Amygdala (tissue), 56 donors: ENCODE measurements around the gene COL23A1.
A peak's percentile ranks its signal among the peaks of the same experiment; 100 is the strongest.

Experiments used
- DNase-seq, 56 donors: peaks; one replicate each; lab custom pipeline; 2025; lab: John Stamatoyannopoulos, UW

Gene COL23A1

DNA sequence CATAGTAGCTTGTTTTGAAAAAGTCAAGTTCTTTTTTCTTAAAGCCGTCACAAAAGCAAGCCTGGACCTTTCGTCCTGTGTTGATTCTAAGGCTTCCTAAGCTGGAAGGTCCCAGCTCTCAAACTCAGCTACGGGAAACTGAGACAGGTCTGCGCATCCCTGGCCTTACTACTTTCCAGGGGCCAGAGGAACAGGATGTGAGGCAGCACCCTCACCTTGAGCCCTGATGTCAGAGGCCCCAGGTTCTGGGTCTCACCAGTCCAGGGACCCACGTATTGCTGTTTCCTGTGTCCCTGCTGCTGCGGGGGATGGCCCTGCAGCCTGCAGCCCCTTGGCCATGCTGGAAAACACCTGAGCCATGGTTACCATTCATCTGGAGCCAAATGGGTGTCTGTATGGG, 123.9 kb downstream of the COL23A1 start:
- DNase-seq = no peak

DNA sequence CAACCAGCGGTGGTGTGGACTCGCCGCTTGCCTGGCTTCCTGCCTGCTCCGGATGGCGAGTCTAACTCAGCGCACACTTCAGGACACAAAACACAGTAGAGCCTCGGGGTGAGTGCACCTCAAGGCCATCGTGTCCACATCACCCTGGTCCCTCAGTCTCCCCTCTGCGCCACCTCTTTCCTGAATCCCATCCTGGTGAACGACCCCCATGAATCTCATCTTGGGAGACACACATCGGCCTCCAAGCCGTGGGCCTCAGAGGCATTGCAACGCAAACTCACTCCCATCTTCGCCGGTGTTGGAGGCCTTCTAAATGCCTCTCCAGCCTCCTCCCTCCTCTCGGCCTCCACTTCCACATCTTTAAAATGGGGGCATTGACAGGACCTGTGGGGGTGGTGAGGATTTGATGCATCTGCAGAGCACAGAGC, 124.3 kb downstream of the COL23A1 start:
- no peak for DNase-seq

DNA sequence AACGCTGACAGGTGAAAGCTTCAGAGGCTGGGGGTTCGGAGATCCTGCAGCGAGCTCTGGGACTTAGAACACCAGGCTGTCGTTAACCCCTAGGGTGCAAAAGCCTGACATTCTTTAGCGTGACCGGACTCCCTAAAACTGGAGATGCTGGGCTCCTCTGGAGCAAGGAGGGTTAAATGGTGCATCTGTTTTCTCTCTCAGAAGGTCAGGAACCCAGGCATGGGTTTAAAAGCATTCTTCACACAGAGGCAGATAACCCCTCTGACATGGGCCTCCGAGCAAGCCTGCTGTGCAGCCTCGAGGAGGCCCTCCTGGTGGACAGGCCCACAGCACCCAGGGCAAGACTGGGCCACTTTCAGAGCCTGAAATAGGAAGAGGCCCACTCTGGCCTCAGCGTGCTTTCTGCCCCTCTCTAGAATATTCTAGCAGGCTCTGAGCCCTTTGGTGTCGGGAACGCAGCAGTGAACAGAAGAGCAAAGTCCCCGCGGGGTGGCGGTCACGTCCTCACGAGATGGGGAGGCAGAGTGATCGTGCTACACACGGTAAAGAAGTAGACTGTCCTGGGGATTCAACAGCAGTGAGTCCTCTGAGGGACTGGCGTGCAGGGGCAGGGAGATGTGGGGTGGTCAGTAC, 124.8 kb downstream of the COL23A1 start:
- no peak for DNase-seq

DNA sequence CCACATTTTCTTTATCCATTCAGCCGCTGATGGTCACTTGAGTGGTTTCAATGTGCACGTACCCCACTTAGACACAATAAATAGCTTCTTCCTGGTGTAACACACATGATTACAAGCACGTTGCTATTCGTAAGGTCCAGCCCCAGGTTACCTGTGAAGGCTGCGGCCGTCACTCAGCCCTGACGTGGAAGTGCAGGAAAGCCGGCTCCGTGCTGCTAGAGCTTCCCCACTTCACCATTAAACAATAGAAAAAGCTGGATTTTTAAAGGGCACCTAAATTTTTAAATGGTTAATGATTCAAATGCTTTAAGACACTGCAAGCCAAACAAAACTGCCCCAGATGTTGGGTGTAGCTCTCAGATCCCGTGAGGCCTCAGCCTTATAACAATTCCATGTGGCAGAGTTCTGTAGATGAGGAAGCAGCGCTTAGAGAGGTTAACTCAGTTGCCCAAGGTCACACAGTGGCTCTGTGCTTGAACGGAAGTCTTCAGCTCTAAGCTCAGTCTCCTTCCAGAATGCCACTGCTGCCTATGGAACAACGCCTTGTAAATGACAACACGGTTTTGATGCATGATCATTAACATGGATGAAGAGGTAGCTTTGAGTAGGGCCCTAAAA, 125.7 kb downstream of the COL23A1 start:
- no peak for DNase-seq

DNA sequence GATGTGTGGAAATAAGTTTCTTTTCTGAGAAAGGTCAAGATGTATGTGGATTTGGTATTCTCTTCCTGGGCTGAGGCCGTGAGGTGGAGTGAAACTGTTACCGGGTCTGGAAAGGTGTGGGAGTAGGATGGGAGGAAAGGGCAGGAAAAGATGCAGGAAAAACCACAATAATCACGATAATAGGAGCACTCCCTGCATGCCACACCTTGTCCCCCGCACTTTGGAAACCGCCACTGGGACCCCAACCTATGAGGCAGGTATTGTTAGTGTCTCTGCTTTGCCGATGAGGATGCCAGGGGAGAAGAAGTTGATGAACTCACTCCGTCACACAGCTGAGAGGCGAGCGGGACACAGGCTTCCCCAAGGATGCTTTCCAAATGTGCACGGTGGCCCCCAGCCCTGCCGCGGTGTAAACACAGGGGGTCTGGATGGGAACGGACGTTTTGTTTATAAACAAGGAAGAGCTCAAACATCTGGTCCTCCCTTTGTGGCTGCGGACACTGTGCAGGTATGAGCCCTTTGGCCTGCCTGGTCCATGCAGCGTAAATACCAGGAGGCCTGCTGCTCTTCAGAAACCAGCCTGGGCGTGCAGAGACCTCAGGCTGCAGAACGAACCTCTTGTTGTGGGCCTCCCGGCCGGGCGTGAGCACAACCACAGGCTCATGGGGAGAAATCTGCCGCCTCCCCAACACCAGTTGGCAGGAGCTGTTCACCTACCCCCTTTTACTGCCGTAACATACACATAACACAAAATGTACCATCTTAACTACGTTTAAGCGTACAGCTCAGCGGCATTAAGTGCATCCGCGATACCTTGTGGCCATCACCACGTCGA, 126.7 kb downstream of the COL23A1 start:
- no peak for DNase-seq

DNA sequence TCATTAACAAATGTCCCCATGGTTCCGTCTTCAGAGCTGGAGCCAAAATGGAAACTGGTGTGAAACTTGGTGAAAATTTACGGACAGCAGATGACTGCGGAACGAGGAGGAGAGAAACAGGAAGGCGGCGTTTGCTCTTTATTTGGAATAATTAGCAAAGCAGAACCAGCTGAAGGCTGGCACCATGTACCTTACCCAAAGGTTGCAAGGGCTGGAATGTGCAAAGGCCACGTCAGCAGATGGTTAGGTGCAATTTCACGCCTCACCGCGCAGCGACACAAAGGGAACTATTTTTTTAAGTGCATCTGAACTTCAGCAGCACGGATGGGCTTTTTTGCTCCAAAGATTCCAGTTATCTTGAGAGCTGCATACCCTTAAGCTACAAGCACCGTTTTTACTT, 127.4 kb downstream of the COL23A1 start:
- no peak for DNase-seq

DNA sequence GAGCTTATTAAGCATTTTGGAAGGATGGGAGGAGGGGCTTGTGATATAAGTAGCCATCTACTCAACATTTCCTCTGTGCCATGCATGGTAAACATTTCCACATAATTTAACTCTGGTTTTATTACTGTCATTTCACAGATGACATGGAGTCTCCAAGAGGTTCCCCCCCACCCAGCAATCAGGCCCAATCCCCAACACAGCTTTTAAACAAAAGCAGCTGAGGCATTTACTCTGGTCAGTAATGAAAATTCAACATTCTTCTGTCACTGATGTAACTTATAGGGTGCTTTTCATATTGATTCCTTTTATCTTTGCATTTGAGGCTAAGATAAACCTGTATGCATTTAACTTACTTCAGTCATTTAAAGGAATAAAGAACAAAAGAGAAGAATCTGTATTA, 128.1 kb downstream of the COL23A1 start:
- no peak for DNase-seq

DNA sequence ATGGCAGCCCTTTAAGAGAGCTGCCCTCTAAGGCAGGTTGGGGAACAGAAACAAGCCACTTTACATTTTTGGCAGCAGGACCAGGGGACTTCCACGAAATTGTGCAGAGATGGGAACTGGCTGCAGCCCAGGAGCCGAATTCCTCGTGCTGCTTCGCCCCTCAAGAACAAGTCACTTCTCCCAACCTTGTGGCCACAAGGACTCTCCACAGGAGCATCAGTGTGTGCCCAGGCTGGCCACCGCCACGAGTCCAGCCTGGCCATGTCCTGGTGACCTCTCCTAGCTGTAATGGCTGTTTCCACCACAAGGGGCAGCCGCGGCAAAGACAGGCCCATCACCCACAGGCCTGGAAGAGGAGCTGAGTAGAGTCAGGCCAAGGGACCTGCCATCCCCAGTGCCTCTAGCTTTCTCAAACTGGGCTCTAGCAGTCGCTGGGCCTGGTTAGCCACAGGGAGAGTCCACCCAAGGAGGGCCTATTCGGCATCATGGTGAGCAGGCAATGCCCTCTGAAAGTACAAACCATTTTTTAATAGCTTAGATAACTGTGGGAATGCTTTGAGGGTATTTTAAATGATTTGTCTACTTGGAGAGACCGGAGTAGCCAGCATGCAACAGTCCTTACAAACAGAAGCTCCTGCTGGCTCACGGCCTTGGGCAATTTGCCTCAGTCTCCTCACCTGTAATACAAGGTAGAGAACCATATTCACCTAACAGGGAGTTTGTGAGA, 129.0 kb downstream of the COL23A1 start:
- DNase-seq = peak in 45 of 56 donors; percentile 11 to 80 (median 49)

DNA sequence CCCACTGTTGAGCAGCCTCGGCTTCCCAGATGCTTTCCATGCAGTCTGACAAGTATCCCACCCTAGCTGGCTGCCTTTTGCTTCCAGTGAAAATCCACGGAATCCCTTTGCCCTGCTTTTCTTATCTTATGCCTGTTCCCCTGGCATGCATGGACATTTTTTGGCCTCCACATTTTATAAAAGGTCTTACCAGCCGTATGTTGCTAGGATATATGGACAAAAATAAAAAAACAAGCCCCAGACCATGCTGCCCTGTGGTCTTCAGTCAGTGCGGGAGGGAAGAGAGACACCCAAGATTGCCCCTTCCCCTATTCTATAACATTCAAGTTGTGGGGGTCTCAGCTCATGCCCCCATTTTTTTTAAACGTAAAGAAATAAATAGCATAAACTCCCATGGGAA, 129.6 kb downstream of the COL23A1 start:
- DNase-seq = no peak

DNA sequence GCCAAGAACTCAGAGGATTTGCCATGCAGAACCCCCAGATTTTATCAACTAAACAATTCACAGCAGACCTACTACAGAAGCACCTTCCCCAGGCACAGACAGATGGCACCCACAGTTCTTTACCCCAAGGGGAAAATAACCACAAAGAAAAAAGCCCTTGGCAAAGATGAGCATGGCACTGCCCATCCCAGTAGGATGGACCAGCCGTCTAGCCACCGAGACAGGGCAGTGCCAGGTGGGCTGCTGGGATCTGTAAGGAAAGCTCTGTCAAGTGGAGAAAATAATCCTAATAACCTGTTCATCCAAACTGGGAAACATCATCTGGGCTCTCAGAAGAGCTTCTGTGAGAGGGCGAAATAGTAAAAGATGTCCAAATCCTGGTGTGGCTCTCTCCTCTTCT, 130.0 kb downstream of the COL23A1 start:
- no peak for DNase-seq

DNA sequence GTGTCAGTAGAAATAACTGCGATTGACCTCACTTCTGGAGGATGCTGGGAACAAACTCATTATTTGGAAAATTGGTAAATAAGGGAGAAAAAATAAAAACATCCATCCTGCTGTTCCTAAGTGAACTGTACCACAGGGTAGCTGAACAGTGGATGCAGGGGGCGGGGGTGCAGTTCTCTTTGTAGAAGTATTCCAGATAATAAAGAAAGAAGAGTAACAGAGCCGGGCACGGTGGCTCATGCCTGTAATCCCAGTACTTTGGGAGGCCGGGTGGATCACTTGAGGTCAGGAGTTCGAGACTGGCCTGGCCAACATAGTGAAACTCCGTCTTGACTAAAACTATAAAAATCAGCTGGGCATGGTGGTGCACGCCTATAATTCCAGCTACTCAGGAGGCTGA, 132.1 kb downstream of the COL23A1 start:
- no peak for DNase-seq

DNA sequence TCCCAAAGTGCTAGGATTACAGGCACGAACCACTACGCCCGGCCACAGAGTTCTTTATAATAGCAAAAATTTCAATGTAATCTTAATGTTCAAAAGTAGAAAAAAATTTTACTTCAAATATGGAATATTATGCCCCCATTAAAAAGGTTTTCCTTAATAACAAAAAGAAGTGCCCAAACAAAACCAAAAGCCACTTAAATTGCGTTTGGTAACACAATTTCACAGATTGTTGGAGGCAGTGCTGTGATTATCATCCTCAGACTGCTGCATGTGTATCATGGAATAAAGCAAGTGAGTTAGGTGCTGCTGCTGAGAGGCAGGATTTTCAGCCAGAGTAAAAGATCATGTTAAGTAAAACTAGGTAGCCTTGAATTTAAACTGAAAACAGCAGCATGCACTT, 132.7 kb downstream of the COL23A1 start:
- no peak for DNase-seq

DNA sequence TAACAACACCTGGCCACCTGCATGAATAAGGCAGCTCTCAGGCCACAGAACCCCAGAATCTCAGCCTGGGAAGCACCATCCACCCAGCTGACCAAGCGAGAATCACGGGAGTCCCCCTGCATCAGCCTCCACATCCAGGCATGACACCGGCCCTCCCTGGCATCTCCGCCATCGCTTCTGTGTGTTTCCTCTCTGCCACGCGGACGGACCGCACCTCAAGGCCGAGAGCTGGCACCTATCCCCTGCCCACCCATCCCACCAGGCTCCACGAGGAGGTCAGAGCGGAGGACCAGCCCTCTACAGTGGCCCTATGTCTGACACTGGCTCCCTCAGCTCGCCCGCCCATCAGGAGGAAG, 134.7 kb downstream of the COL23A1 start:
- no peak for DNase-seq

DNA sequence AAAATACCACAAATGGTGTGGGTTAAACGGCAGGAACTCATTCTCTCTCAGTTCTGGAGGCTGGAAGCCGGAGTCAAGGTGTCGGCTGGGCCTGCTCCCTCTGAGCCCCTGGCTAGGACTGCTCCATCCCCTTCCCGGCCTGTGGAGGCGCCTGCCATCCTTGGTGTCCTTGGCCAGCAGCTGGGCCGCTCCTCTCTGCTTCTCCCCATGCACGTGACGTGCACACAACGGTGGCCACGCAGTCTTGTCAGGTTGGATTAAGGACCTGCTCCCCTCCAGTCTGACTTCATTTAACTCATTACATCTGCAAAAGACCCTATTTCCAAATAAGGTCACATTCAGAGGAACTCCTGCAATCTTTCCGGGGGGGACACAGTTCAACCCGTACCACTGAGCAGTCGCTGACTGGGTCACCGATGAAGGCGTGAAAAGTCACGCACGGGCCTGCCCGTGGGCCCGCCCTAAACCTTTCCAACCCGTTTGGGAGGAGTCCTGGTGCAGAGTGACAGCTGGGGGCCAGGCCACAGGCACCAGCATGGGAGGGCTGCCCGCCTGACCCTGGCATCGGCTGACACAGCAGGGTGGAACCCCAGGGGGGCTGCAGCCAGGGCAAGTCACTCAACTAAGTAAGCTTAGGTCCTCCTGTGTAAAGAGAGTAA, 135.2 kb downstream of the COL23A1 start:
- DNase-seq = no peak

DNA sequence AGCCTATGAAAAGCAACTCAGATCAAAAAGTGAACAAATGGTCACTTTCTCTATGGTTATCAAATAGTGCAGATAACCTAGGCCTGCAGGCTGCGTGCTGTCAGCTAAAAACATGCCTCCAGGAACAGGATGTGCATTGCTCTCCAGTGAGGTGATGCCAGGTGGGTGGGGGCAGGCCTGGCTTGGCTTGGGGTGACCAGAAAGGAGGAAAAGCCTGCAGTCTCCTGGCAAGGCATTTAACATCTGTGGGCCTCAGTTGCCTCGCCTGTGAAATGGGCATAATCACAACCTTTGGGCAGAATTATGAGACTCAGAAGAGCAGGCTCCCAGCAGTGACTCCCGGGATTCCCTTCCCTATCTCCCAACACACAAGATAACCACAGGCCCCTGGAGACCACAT, 135.9 kb downstream of the COL23A1 start:
- DNase-seq = no peak

DNA sequence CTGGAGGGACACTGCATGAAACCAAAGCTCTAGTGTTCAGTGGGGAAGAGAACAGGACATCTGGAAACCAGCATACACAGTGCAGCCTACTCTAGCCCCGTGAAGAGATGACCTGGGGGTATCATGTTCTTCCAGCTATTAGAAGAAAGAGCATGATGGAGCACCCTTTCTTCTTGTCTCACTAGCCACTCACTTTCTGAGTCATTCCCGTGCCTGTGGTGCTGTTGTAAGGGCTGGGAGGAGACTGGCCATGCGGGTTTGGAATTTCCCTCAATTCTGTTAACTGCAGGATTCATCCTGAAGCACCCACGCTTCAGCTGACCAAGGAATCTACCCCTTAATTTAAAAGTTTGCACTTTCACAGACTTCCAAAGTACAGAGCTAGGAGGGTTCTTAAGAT, 137.0 kb downstream of the COL23A1 start:
- DNase-seq = no peak

DNA sequence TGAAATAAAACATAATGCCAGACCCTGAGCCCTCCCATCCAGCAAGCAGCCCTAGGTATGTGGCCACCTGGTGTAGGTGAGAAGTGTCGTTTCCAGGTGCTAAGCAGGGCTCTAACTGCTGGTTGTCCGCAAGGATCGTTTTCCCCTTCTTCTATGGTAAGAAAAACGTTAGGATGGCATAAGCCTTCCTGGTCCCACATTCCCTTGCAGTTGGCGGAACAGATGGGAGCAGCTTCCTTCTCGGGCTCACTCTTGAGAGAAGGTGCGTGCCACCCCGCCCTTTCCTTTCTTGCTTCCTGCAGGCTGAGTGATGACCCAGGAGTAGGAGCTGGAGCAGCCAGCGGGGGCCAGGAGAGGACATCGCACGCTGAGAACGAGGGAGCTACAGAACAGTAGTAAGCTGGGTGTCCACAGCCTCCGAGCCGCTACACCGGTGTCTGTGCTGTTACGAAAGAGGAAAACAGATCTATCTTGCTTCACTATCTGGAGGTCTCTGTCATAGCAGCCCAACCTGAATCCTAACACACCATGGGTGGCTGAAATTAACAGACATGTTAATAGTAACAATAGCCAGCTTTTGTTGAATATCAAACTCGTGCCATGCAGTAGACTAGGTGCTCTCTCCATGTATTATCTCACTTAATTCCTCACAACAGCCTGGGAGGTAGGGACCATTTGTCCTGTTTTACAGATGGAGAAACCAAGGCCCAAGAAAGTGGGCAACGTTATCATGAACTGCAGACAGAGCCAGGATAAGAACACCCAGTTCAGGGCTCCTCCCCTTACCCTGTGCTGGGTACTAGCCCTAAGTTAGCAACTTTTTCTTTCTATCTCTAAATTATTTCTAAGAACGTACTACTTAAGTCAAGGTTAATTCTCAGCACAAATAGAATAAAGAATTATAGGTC, 139.8 kb downstream of the COL23A1 start:
- DNase-seq = no peak

DNA sequence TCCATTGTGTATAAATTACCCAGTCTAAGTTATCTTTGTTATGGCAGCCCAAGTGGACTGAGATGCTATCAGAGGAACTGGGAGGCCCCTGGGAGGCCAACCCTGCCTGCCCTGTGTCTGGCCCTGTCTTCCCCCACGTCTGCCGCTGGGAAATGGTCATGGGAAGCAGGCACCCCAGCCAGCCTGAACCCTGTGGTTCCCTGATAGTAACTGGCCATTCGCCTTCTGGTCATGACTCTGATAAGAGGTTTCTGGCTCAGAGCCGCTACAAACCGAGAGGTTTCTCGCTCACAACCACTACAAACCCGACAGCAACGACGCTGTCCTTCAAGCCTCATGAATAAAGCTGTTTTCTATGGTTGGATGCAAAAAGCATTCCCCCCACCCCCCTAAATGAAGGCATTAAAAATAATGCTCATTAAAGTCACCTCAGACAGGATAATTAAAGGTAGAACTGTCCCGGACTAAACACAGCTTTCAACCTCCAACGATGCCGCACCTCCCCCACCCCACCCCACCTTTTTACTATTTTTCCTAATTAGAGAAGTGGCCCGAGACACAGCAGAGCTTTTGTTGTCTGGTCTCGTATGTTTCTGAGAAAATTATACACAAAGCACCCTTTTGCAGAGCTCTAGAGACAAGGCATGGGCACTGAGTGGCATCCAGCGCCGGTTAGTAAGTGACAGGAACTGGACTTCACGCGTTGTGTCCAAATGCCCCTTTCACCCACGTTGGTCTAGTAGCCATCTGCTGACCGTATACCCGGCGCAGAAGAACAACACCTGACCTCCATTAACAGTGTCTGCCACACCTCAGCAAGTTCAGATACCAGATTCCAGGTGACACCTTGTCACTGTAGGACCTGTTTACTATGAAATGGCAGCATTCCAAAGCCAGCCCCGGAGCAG, 140.8 kb downstream of the COL23A1 start:
- DNase-seq = no peak

DNA sequence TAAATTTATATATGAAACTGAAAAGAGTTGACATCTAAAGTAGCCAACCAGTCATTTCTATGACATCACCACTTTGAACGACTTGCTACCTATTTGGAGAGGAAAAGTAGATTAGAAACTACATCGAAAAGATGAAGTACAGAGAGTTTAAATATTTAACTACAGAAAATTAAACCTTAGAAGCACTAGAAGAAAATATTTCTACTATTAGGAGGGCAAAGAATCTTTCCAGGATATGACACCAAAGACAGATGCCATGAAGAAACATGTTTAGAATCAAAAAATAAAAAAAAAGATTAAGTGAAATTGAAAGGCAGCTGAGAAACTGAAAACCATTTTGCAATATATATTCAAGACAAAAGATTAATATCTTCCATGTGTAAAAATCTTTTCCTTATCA, 144.7 kb downstream of the COL23A1 start:
- no peak for DNase-seq
